ENCODE data around the gene TSPAN9.

Gene TSPAN9

GRCh38 chr12:3250034-3250433 lies 172.9 kb downstream of the TSPAN9 start:
- Mint-ChIP-seq H3K4me1 (peaks cover 14% of the 10 kb centered on the region), H3K27ac (peak overlapping the region; percentile 11)

GRCh38 chr12:3250576-3250975 lies 173.4 kb downstream of the TSPAN9 start:
- DNase-seq (ENCODE audit: low spot score in 2 of 2) (no peak), ATAC-seq (ENCODE audit: low read depth) (no peak)
- H3K27me3 Mint-ChIP-seq = peaks cover 9% of the 10 kb centered on the region
- H3K4me1 Mint-ChIP-seq = peaks cover 14% of the 10 kb centered on the region
- H3K9me3 Mint-ChIP-seq = no peaks in the 10 kb centered on the region
- peak overlapping the region; percentile 11 for H3K27ac Mint-ChIP-seq
- H3K36me3 Mint-ChIP-seq = no peaks in the 10 kb centered on the region
- no peak overlapping the region for H3K4me3 Mint-ChIP-seq

More at GRCh38 chr12:3250034-3250433, 172.9 kb downstream of the TSPAN9 start:
- no peak for ATAC-seq (ENCODE audit: low read depth)
- Mint-ChIP-seq H3K27me3 (peaks cover 9% of the 10 kb centered on the region), H3K9me3 (no peaks in the 10 kb centered on the region), H3K4me3 (no peak overlapping the region), H3K36me3 (no peaks in the 10 kb centered on the region)
- DNase-seq (ENCODE audit: low spot score in 2 of 2) = no peak

GRCh38 chr12:3251067-3251466 lies 173.9 kb downstream of the TSPAN9 start:
- peaks cover 9% of the 10 kb centered on the region for H3K27me3 Mint-ChIP-seq
- ATAC-seq (ENCODE audit: low read depth) (no peak), DNase-seq (ENCODE audit: low spot score in 2 of 2) (no peak)
- no peaks in the 10 kb centered on the region for H3K36me3 Mint-ChIP-seq
- H3K4me3 Mint-ChIP-seq = no peak overlapping the region
- peaks cover 14% of the 10 kb centered on the region for H3K4me1 Mint-ChIP-seq
- no peaks in the 10 kb centered on the region for H3K9me3 Mint-ChIP-seq
- H3K27ac Mint-ChIP-seq = no peak overlapping the region

- Mint-ChIP-seq H3K27ac (no peak overlapping the region), H3K4me1 (peaks cover 14% of the 10 kb centered on the region), H3K27me3 (peaks cover 9% of the 10 kb centered on the region), H3K9me3 (no peaks in the 10 kb centered on the region), H3K36me3 (no peaks in the 10 kb centered on the region), H3K4me3 (no peak overlapping the region)
- DNase-seq (ENCODE audit: low spot score in 2 of 2) (no peak), ATAC-seq (ENCODE audit: low read depth) (no peak)
These were observed 174.5 kb downstream of the TSPAN9 start for GRCh38 chr12:3251691-3252090.

GRCh38 chr12:3252450-3252891 lies 175.3 kb downstream of the TSPAN9 start:
- DNase-seq (ENCODE audit: low spot score in 2 of 2) (no peak), ATAC-seq (ENCODE audit: low read depth) (no peak)
- Mint-ChIP-seq H3K9me3 (no peaks in the 10 kb centered on the region), H3K36me3 (no peaks in the 10 kb centered on the region), H3K27me3 (peaks cover 9% of the 10 kb centered on the region), H3K4me1 (peaks cover 14% of the 10 kb centered on the region), H3K4me3 (no peak overlapping the region), H3K27ac (no peak overlapping the region)

GRCh38 chr12:3253682-3254275 lies 176.6 kb downstream of the TSPAN9 start:
- Mint-ChIP-seq H3K36me3 (no peaks in the 10 kb centered on the region), H3K4me1 (peaks cover 7% of the 10 kb centered on the region), H3K4me3 (no peak overlapping the region), H3K27me3 (peaks cover 8% of the 10 kb centered on the region), H3K9me3 (no peaks in the 10 kb centered on the region), H3K27ac (no peak overlapping the region)
- DNase-seq (ENCODE audit: low spot score in 2 of 2) (no peak), ATAC-seq (ENCODE audit: low read depth) (no peak)

GRCh38 chr12:3255057-3255456 lies 177.9 kb downstream of the TSPAN9 start:
- DNase-seq (ENCODE audit: low spot score in 2 of 2) (no peak), ATAC-seq (ENCODE audit: low read depth) (no peak)
- H3K27me3 Mint-ChIP-seq = peaks cover 9% of the 10 kb centered on the region
- H3K4me3 Mint-ChIP-seq = no peak overlapping the region
- H3K4me1 Mint-ChIP-seq = no peaks in the 10 kb centered on the region
- H3K36me3 Mint-ChIP-seq = no peaks in the 10 kb centered on the region
- no peaks in the 10 kb centered on the region for H3K9me3 Mint-ChIP-seq
- H3K27ac Mint-ChIP-seq = no peak overlapping the region

GRCh38 chr12:3256103-3256631 lies 179.0 kb downstream of the TSPAN9 start:
- no peak for DNase-seq (ENCODE audit: low spot score in 2 of 2)
- ATAC-seq (ENCODE audit: low read depth) = no peak
- H3K4me1 Mint-ChIP-seq = no peaks in the 10 kb centered on the region
- H3K27ac Mint-ChIP-seq = no peak overlapping the region
- H3K9me3 Mint-ChIP-seq = no peaks in the 10 kb centered on the region
- no peak overlapping the region for H3K4me3 Mint-ChIP-seq
- no peaks in the 10 kb centered on the region for H3K36me3 Mint-ChIP-seq
- peaks cover 7% of the 10 kb centered on the region for H3K27me3 Mint-ChIP-seq

- H3K4me1 Mint-ChIP-seq = no peaks in the 10 kb centered on the region
- ATAC-seq (ENCODE audit: low read depth) = no peak
- H3K4me3 Mint-ChIP-seq = no peak overlapping the region
- peaks cover 7% of the 10 kb centered on the region for H3K27me3 Mint-ChIP-seq
- H3K27ac Mint-ChIP-seq = no peak overlapping the region
- H3K36me3 Mint-ChIP-seq = no peaks in the 10 kb centered on the region
- no peaks in the 10 kb centered on the region for H3K9me3 Mint-ChIP-seq
- no peak for DNase-seq (ENCODE audit: low spot score in 2 of 2)
These were observed 180.2 kb downstream of the TSPAN9 start for GRCh38 chr12:3257411-3257810.

- no peaks in the 10 kb centered on the region for H3K36me3 Mint-ChIP-seq
- DNase-seq (ENCODE audit: low spot score in 2 of 2) (no peak), ATAC-seq (ENCODE audit: low read depth) (no peak)
- H3K27me3 Mint-ChIP-seq = peaks cover 8% of the 10 kb centered on the region
- no peaks in the 10 kb centered on the region for H3K4me1 Mint-ChIP-seq
- H3K27ac Mint-ChIP-seq = no peak overlapping the region
- no peak overlapping the region for H3K4me3 Mint-ChIP-seq
- H3K9me3 Mint-ChIP-seq = no peaks in the 10 kb centered on the region
These were observed 182.8 kb downstream of the TSPAN9 start for GRCh38 chr12:3259973-3260372.

- no peaks in the 10 kb centered on the region for H3K9me3 Mint-ChIP-seq
- H3K27me3 Mint-ChIP-seq = peaks cover 12% of the 10 kb centered on the region
- H3K4me1 Mint-ChIP-seq = no peaks in the 10 kb centered on the region
- H3K27ac Mint-ChIP-seq = no peak overlapping the region
- DNase-seq (ENCODE audit: low spot score in 2 of 2) = no peak
- ATAC-seq (ENCODE audit: low read depth) = no peak
- no peaks in the 10 kb centered on the region for H3K36me3 Mint-ChIP-seq
- no peak overlapping the region for H3K4me3 Mint-ChIP-seq
These were observed 184.7 kb downstream of the TSPAN9 start for GRCh38 chr12:3261782-3262359.

- H3K4me3 Mint-ChIP-seq = no peak overlapping the region
- H3K27me3 Mint-ChIP-seq = peaks cover 12% of the 10 kb centered on the region
- H3K4me1 Mint-ChIP-seq = no peaks in the 10 kb centered on the region
- H3K27ac Mint-ChIP-seq = no peak overlapping the region
- DNase-seq (ENCODE audit: low spot score in 2 of 2) = no peak
- H3K36me3 Mint-ChIP-seq = no peaks in the 10 kb centered on the region
- H3K9me3 Mint-ChIP-seq = no peaks in the 10 kb centered on the region
- ATAC-seq (ENCODE audit: low read depth) = no peak
These were observed 185.3 kb downstream of the TSPAN9 start for GRCh38 chr12:3262470-3262869.

GRCh38 chr12:3263282-3263681 lies 186.1 kb downstream of the TSPAN9 start:
- no peak for ATAC-seq (ENCODE audit: low read depth)
- no peak overlapping the region for H3K27ac Mint-ChIP-seq
- H3K9me3 Mint-ChIP-seq = no peaks in the 10 kb centered on the region

GRCh38 chr12:3263939-3264922 lies 187.1 kb downstream of the TSPAN9 start:
- no peaks in the 10 kb centered on the region for H3K4me1 Mint-ChIP-seq
- no peak for ATAC-seq (ENCODE audit: low read depth)
- DNase-seq (ENCODE audit: low spot score in 2 of 2) = no peak
- no peak overlapping the region for H3K27ac Mint-ChIP-seq
- no peaks in the 10 kb centered on the region for H3K9me3 Mint-ChIP-seq
- H3K4me3 Mint-ChIP-seq = no peak overlapping the region
- H3K36me3 Mint-ChIP-seq = no peaks in the 10 kb centered on the region
- H3K27me3 Mint-ChIP-seq = peaks cover 18% of the 10 kb centered on the region

More at GRCh38 chr12:3263282-3263681, 186.1 kb downstream of the TSPAN9 start:
- no peak for DNase-seq (ENCODE audit: low spot score in 2 of 2)
- Mint-ChIP-seq H3K27me3 (peaks cover 13% of the 10 kb centered on the region), H3K4me1 (no peaks in the 10 kb centered on the region), H3K36me3 (no peaks in the 10 kb centered on the region), H3K4me3 (no peak overlapping the region)
